Thyroid gland (tissue), 4 donors: ENCODE results near the gene KLHL36.

Source experiments
- POLR2A ChIP-seq, 2 donors: fragments of 450-650 bp; IDR thresholded peaks; one replicate each; pipeline ENCODE4 v1.6.1; 2017; ENCODE audit warnings: antibody characterized with exemption in 2 of 2, mild to moderate bottlenecking in 2 of 2, moderate library complexity in 1 of 2
- TF ChIP-seq, protein P1 (sequence below), 6 experiments: fragments of 200-600 bp in 3 of 6; fragments of 450-650 bp in 3 of 6; sonication (generic) in 3 of 6; IDR thresholded peaks; one replicate each; pipeline ENCODE4 v1.5.1; 2016 to 2019; ENCODE audit warnings: antibody characterized with exemption in 6 of 6, mild to moderate bottlenecking in 2 of 6, inconsistent platforms in 1 of 6, moderate library complexity in 1 of 6

DNA sequence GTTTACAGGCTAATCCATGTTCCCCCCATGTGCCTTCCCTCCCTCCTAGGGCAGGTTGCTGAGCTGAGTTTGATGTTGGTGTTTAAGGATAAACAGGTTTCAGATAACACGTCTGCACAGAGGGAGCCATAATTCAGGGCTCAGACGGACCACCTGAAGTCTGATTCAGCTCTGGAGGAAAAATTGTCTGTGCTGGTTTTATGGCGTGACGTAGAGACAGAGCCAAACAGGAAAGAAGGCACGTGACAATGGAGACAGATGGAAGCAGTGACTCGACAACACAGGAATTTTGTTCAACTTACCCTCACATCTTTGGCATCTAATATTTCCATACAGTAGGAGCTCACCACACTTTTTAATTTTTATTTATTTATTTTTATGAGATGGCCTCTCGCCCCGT, 40.8 kb downstream of the KLHL36 start:
- TF ChIP-seq, protein P1, sequence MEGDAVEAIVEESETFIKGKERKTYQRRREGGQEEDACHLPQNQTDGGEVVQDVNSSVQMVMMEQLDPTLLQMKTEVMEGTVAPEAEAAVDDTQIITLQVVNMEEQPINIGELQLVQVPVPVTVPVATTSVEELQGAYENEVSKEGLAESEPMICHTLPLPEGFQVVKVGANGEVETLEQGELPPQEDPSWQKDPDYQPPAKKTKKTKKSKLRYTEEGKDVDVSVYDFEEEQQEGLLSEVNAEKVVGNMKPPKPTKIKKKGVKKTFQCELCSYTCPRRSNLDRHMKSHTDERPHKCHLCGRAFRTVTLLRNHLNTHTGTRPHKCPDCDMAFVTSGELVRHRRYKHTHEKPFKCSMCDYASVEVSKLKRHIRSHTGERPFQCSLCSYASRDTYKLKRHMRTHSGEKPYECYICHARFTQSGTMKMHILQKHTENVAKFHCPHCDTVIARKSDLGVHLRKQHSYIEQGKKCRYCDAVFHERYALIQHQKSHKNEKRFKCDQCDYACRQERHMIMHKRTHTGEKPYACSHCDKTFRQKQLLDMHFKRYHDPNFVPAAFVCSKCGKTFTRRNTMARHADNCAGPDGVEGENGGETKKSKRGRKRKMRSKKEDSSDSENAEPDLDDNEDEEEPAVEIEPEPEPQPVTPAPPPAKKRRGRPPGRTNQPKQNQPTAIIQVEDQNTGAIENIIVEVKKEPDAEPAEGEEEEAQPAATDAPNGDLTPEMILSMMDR (IDR thresholded peaks at IDR 0.05) = no peak
- TF ChIP-seq POLR2A (IDR thresholded peaks at IDR 0.05) = no peak
